GM19468 (cell line): ENCODE measurements around the gene MTMR2.

Source experiments
- ATAC-seq: cut with Tn5 transposase; IDR thresholded peaks from one replicate; pipeline ENCODE4 v1.9.1; 2021; ENCODE audit warnings: mild to moderate bottlenecking, moderate library complexity, moderate number of reproducible peaks; ENCODE audit not compliant: unreplicated experiment; ENCODE audit errors: extremely low read depth

MTMR2 gene

GRCh38 chr11:95789506-95790122, 134.3 kb downstream of the MTMR2 start, which contains the start of gene FAM76B:
TSS of gene FAM76B (minus strand) at chr11:95789782. CDS start at chr11:95789478, 304 bp downstream.
- ATAC-seq: peak; percentile 63

GRCh38 chr11:95788921-95789505, 134.9 kb downstream of the MTMR2 start:
- ATAC-seq: no peak
